OCI-LY1 (cell line): ENCODE measurements around the gene IMMP2L.

Experiments used
- H2AFZ ChIP-seq: fragments of 200-600 bp; sonication (generic), shearing (Covaris generic); 2 replicates; pipeline ENCODE4 v1.6.0; 2014; ENCODE audit warnings: antibody characterized with exemption, mild to moderate bottlenecking, low read length
- H3F3A ChIP-seq: fragments of 200-600 bp; sonication (generic), shearing (Covaris generic); 2 replicates; pipeline ENCODE4 v1.6.0; 2014; ENCODE audit warnings: mild to moderate bottlenecking, antibody characterized with exemption, low read length, moderate library complexity; ENCODE audit not compliant: insufficient read depth
- H3K27ac ChIP-seq: fragments of 200-600 bp; sonication (generic); 2 replicates; pipeline ENCODE4 v1.5.1; 2014; ENCODE audit warnings: low read length, mixed run types, mild to moderate bottlenecking, low read depth; ENCODE audit not compliant: poor library complexity, severe bottlenecking
- H3K27me3 ChIP-seq: fragments of 200-600 bp; sonication (generic); 2 replicates; pipeline ENCODE4 v1.6.0; 2014; ENCODE audit warnings: antibody characterized with exemption, mild to moderate bottlenecking, low read length, moderate library complexity; ENCODE audit not compliant: insufficient read depth
- H3K36me3 ChIP-seq: fragments of 200-600 bp; sonication (generic); 2 replicates; pipeline ENCODE4 v1.6.1; 2014; ENCODE audit warnings: mild to moderate bottlenecking, antibody characterized with exemption, low read length, moderate library complexity, mixed read lengths; ENCODE audit not compliant: insufficient read depth
- H3K4me1 ChIP-seq: fragments of 200-600 bp; sonication (generic); 2 replicates; pipeline ENCODE4 v1.5.1; 2014; ENCODE audit warnings: mild to moderate bottlenecking, low read length, moderate library complexity; ENCODE audit not compliant: insufficient read depth, severe bottlenecking
- H3K4me2 ChIP-seq: fragments of 200-600 bp; sonication (generic), shearing (Covaris generic); 2 replicates; pipeline ENCODE4 v1.6.1; 2014; ENCODE audit warnings: low read length
- H3K4me3 ChIP-seq: fragments of 200-600 bp; sonication (generic); 2 replicates; pipeline ENCODE4 v1.5.1; 2014; ENCODE audit warnings: low read length, low read depth, mild to moderate bottlenecking, mixed read lengths; ENCODE audit not compliant: poor library complexity, severe bottlenecking
- H3K79me2 ChIP-seq: fragments of 200-600 bp; shearing (Covaris generic); 2 replicates; pipeline ENCODE4 v1.6.1; 2016; ENCODE audit warnings: mixed run types, low read length, mixed read lengths; ENCODE audit not compliant: insufficient read depth
- H3K9ac ChIP-seq: fragments of 200-600 bp; sonication (generic), shearing (Covaris generic); 2 replicates; pipeline ENCODE4 v1.6.1; 2014; ENCODE audit warnings: mild to moderate bottlenecking, low read length, mixed read lengths
- H3K9me2 ChIP-seq: fragments of 200-600 bp; sonication (generic), shearing (Covaris generic); 2 replicates; pipeline ENCODE4 v1.6.1; 2014; ENCODE audit warnings: low read depth, mild to moderate bottlenecking, low read length, mixed read lengths
- H3K9me3 ChIP-seq: fragments of 200-600 bp; shearing (Covaris generic); 2 replicates; pipeline ENCODE4 v1.6.1; 2014; ENCODE audit warnings: low read length, mixed read lengths
- H4K20me1 ChIP-seq: fragments of 200-600 bp; sonication (generic), shearing (Covaris generic); 2 replicates; pipeline ENCODE4 v1.6.0; 2016; ENCODE audit warnings: mild to moderate bottlenecking, low read length; ENCODE audit not compliant: insufficient read depth
- EZH2 ChIP-seq: fragments of 200-600 bp; sonication (generic), shearing (Covaris generic); IDR thresholded peaks from 2 replicates; pipeline ENCODE4 v1.8.0; 2017; ENCODE audit warnings: borderline replicate concordance, mixed run types, mild to moderate bottlenecking, antibody characterized with exemption, low read length, moderate library complexity, mixed read lengths
- TF ChIP-seq, protein P1 (sequence below): fragments of 200-600 bp; sonication (generic), shearing (Covaris generic); IDR thresholded peaks from 2 replicates; pipeline ENCODE4 v1.5.1; 2017; ENCODE audit warnings: mild to moderate bottlenecking, antibody characterized with exemption, low read length, moderate library complexity, mixed read lengths

The IMMP2L gene

GRCh38 chr7:111262293-111263116 is 299.8 kb downstream of the IMMP2L start:
- TF ChIP-seq, protein P1, sequence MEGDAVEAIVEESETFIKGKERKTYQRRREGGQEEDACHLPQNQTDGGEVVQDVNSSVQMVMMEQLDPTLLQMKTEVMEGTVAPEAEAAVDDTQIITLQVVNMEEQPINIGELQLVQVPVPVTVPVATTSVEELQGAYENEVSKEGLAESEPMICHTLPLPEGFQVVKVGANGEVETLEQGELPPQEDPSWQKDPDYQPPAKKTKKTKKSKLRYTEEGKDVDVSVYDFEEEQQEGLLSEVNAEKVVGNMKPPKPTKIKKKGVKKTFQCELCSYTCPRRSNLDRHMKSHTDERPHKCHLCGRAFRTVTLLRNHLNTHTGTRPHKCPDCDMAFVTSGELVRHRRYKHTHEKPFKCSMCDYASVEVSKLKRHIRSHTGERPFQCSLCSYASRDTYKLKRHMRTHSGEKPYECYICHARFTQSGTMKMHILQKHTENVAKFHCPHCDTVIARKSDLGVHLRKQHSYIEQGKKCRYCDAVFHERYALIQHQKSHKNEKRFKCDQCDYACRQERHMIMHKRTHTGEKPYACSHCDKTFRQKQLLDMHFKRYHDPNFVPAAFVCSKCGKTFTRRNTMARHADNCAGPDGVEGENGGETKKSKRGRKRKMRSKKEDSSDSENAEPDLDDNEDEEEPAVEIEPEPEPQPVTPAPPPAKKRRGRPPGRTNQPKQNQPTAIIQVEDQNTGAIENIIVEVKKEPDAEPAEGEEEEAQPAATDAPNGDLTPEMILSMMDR = no peak
- TF ChIP-seq EZH2 = no peak

DNA sequence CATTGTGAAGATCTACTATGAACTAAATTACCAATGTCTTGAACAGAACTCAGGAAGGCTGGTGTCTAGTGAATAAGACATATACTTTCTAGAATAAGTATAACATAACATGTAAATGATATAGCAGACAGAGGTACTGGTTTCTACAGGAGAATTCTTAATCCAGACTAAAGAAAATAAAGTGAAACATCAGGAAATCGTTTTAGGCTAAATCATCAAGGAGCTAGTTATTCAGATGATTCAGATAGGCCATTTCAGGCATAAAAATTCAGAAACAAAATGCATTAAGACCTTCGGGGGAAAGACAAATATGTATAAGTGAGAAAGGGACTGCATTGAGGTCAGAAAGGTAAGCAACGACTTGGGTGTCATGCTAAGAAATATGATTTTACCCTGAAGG is 300.8 kb downstream of the IMMP2L start:
- no peaks in the 10 kb centered on the region for H3K4me1 ChIP-seq
- H2AFZ ChIP-seq = no peak overlapping the region
- no peaks in the 10 kb centered on the region for H4K20me1 ChIP-seq
- H3K36me3 ChIP-seq = no peaks in the 10 kb centered on the region
- TF ChIP-seq, protein P1 = no peak
- no peak for TF ChIP-seq EZH2
- H3K27ac ChIP-seq = no peak overlapping the region
- H3K9ac ChIP-seq = no peak overlapping the region
- no peak overlapping the region for H3K4me3 ChIP-seq
- no peaks in the 10 kb centered on the region for H3K9me3 ChIP-seq
- no peaks in the 10 kb centered on the region for H3K79me2 ChIP-seq
- no peaks in the 10 kb centered on the region for H3K27me3 ChIP-seq
- no peaks in the 10 kb centered on the region for H3K9me2 ChIP-seq
- no peak overlapping the region for H3K4me2 ChIP-seq
- no peaks in the 10 kb centered on the region for H3F3A ChIP-seq

More at GRCh38 chr7:111262293-111263116, 299.8 kb downstream of the IMMP2L start:
- no peaks in the 10 kb centered on the region for H3K36me3 ChIP-seq
- no peaks in the 10 kb centered on the region for H3K9me2 ChIP-seq
- H3K9me3 ChIP-seq = no peaks in the 10 kb centered on the region
- no peaks in the 10 kb centered on the region for H3K79me2 ChIP-seq
- no peaks in the 10 kb centered on the region for H3K27me3 ChIP-seq
- no peak overlapping the region for H3K9ac ChIP-seq
- H3K4me3 ChIP-seq = no peak overlapping the region
- no peaks in the 10 kb centered on the region for H3F3A ChIP-seq
- H3K4me1 ChIP-seq = no peaks in the 10 kb centered on the region
- H3K4me2 ChIP-seq = no peak overlapping the region
- no peaks in the 10 kb centered on the region for H4K20me1 ChIP-seq
- no peak overlapping the region for H2AFZ ChIP-seq
- H3K27ac ChIP-seq = no peak overlapping the region

DNA sequence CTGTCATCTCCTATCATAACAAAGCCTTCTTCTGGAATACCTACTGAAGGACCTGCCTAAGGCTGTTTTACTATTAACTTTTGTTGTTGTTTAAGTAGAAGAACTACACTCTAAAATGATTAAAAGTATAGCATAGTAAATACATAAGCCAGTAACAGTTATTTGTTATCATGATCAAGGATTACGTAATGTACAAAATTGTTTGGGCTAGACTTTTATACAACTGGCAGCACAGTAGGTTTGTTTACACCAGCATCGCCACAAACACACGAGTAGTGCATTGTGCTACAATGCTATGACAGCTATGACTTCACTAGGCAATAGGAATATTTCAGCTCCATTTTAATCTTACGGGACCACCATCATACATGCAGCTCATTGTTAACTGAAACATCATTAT is 302.3 kb downstream of the IMMP2L start:
- Histone ChIP-seq H3K9me2 (no peaks in the 10 kb centered on the region), H3K79me2 (no peaks in the 10 kb centered on the region), H3K9ac (no peak overlapping the region), H3K9me3 (no peaks in the 10 kb centered on the region), H2AFZ (no peak overlapping the region), H3K27me3 (no peaks in the 10 kb centered on the region), H3K4me2 (no peak overlapping the region), H4K20me1 (no peaks in the 10 kb centered on the region), H3F3A (no peaks in the 10 kb centered on the region), H3K4me1 (no peaks in the 10 kb centered on the region), H3K36me3 (no peaks in the 10 kb centered on the region), H3K4me3 (no peak overlapping the region), H3K27ac (no peak overlapping the region)
- no peak for TF ChIP-seq EZH2
- TF ChIP-seq, protein P1 = no peak
